22Rv1 (cell line): Measurements from ENCODE around the gene TFPI.
A peak's percentile ranks its signal among the peaks of the same experiment; 100 is the strongest.
"Not testable (repeated sequence)": the region's sequence is repeated elsewhere in the genome, so short reads cannot be mapped to it uniquely, and the experiment has no call there.

Source experiments
- H3K27ac ChIP-seq: fragments of 450-650 bp; 2 replicates; pipeline ENCODE4 v1.5.1; 2017
- ZFX ChIP-seq: fragments of 450-650 bp; IDR thresholded peaks from 2 replicates; pipeline ENCODE4 v1.6.1; 2017; ENCODE audit warnings: antibody characterized with exemption, borderline replicate concordance
- TF ChIP-seq, protein P1 (sequence below): fragments of 450-650 bp; IDR thresholded peaks from 2 replicates; pipeline ENCODE4 v1.5.1; 2017; ENCODE audit warnings: mild to moderate bottlenecking

Gene TFPI

DNA sequence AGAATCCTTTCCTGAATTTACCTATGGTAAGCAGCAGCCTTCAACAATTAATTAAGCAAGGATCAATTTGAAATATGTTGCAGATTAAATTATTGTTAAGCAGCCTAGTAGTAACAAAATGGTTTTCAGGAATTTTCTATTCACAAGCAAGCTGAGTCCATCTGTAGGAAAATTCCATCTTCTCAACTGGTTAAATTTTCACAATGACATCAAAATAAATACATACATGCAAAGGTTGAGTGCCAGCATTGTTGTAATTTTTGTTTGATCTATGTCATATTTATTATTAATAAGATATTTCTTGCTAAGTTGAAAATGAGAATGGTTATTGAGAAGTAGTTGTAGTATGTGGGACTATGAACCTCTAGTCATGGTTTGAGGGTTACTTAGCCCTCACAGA lies 15.3 kb upstream of the TFPI start:
- TF ChIP-seq ZFX = no peak
- TF ChIP-seq, protein P1, sequence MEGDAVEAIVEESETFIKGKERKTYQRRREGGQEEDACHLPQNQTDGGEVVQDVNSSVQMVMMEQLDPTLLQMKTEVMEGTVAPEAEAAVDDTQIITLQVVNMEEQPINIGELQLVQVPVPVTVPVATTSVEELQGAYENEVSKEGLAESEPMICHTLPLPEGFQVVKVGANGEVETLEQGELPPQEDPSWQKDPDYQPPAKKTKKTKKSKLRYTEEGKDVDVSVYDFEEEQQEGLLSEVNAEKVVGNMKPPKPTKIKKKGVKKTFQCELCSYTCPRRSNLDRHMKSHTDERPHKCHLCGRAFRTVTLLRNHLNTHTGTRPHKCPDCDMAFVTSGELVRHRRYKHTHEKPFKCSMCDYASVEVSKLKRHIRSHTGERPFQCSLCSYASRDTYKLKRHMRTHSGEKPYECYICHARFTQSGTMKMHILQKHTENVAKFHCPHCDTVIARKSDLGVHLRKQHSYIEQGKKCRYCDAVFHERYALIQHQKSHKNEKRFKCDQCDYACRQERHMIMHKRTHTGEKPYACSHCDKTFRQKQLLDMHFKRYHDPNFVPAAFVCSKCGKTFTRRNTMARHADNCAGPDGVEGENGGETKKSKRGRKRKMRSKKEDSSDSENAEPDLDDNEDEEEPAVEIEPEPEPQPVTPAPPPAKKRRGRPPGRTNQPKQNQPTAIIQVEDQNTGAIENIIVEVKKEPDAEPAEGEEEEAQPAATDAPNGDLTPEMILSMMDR = no peak

DNA sequence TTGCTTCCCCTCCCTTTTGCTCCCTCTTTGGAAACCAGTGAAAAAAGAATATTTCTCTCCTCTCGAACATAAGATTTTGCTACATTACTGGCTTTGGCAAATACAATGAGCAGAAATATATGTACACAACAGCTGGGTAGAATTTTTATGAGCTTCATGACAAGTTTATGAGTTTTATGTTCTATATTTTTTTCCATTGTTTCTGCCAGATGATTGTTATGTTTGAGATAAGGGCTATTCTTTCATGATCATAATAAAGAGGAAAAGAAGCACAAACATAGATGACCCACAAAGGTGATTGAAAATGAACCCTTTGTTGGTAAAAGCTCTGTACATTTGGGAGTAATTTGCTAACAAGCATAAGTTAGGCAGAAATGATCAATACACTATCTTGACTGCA lies 14.8 kb upstream of the TFPI start:
- TF ChIP-seq, protein P1 = no peak
- TF ChIP-seq ZFX = no peak
- no peak overlapping the region for H3K27ac ChIP-seq

More for the DNA sequence above, 15.3 kb upstream of the TFPI start:
- H3K27ac ChIP-seq = no peak overlapping the region

DNA sequence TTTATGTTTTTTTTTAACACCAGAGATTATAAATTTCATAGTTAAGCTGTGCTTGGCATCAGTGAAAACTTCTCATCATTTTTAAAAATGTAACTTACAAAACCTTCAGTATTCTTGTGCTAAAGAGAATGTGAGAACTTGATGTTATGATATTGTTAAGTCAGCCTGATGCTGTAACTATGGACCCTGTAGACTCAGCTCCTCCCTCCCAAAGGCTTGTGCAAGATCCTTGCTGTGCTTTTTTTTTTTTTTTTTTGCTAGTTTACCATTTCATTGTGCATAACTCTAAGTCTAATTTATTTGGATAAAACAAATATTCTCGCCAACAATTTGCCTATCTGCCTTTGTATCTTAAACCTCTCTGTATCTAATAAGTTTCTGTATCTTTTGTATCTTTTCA lies 12.9 kb upstream of the TFPI start:
- H3K27ac ChIP-seq = no peak overlapping the region
- TF ChIP-seq, protein P1 = no peak
- no peak for TF ChIP-seq ZFX

DNA sequence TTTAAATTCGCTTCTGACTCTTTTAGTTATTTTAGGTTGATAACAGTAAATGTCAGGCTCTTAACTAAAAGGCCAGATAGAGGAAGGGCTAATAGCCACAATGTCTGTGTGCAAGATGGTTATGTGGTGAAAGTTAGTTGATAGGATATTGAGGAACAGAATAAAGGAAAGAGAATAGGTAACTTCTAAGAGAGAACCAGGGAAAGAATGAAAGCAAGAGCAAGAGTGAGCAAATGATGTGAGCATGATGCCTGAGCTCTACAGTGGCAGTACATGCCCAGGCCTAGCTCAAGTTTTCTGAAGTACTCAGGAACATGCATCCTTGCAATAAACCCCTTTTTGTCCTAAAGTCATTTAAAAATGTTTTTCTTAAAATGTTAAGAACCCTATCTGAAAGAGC lies 12.5 kb upstream of the TFPI start:
- H3K27ac ChIP-seq = no peak overlapping the region
- TF ChIP-seq ZFX = no peak
- TF ChIP-seq, protein P1 = no peak

DNA sequence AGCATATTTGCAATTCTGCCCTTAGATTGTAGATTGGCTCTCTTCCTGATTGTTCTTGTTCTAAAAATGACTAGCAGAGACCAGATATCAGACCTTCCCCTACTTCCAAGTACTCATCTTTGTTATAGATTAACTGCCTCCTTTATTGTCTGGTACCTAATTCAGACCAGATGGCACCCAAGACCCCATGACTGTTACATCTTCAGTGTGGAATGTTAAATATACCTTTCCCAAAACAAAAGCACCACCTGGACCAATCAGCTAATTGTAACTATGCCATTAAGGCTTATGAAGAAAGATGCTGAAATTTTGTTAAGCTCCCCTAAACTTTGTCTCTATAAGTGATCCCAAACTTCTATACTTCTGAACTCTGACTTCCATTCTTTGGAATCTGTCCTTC lies 12.0 kb upstream of the TFPI start:
- TF ChIP-seq ZFX = no peak
- TF ChIP-seq, protein P1 = no peak

DNA sequence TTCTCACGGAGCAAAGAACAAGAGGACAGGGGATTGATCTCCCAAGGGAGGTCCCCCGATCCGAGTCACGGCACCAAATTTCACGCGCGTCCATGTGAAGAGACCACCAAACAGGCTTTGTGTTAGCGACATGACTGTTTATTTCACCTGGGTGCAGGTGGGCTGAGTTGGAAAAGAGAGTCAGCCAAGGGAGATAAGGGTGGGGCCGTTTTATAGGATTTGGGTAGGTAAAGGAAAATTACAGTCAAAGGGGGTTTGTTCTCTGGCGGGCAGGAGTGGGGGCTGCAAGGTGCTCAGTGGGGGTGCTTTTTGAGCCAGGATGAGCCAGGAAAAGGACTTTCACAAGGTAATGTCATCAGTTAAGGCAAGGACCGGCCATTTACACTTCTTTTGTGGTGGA lies 11.4 kb upstream of the TFPI start:
- not testable (repeated sequence) for H3K27ac ChIP-seq

More for the DNA sequence above, 12.0 kb upstream of the TFPI start:
- no peak overlapping the region for H3K27ac ChIP-seq

DNA sequence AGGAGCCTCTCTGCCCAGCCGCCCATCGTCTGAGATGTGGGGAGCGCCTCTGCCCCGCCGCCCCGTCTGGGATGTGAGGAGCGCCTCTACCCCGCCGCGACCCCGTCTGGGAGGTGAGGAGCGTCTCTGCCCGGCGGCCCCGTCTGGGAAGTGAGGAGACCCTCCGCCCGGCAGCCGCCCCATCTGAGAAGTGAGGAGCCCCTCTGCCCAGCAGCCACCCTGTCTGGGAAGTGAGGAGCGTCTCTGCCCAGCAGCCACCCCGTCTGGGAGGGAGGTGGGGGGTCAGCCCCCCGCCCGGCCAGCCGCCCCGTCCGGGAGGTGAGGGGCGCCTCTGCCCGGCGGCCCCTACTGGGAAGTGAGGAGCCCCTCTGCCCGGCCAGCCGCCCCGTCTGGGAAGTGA lies 2.3 kb upstream of the TFPI start:
- H3K27ac ChIP-seq = not testable (repeated sequence)

DNA sequence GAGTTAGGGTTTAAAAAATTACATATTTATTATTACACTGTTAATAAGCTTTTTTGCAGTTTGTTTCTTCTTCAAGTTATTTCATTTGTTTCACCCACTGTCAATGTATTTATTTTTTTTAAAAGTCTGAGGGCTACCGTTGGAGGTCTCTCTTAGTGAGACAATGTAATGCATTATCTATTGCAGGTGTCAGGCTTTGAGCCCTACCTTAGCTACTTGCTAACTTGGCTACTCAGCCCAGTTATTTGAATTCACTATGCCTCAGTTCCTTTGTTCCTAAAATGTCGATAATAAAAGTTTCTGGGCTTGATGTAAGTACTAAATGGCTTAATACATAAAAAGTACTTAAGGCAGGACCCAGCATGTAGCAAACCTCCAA lies 458 bp upstream of the TFPI start:
- peak overlapping the region; percentile 91 for H3K27ac ChIP-seq

More for the DNA sequence above, 458 bp upstream of the TFPI start:
- TF ChIP-seq ZFX = no peak
- TF ChIP-seq, protein P1 = no peak
